SU-DHL-6 (cell line): Measurements from ENCODE around the gene DNAH14.

ENCODE experiments used
- EZH2phosphoT487 ChIP-seq: fragments of 200-600 bp; sonication (generic), shearing (Covaris generic); conservative IDR thresholded peaks from 2 replicates; pipeline ENCODE4 v1.6.1; 2018; ENCODE audit warnings: mild to moderate bottlenecking, antibody characterized with exemption, low read length, moderate library complexity, mixed read lengths
- TF ChIP-seq, protein P1 (sequence below): fragments of 200-600 bp; sonication (generic); IDR thresholded peaks from one replicate; pipeline ENCODE4 v1.5.1; 2017; ENCODE audit warnings: antibody characterized with exemption, mild to moderate bottlenecking, low read length, moderate library complexity; ENCODE audit not compliant: insufficient read depth, poor library complexity, severe bottlenecking

DNA sequence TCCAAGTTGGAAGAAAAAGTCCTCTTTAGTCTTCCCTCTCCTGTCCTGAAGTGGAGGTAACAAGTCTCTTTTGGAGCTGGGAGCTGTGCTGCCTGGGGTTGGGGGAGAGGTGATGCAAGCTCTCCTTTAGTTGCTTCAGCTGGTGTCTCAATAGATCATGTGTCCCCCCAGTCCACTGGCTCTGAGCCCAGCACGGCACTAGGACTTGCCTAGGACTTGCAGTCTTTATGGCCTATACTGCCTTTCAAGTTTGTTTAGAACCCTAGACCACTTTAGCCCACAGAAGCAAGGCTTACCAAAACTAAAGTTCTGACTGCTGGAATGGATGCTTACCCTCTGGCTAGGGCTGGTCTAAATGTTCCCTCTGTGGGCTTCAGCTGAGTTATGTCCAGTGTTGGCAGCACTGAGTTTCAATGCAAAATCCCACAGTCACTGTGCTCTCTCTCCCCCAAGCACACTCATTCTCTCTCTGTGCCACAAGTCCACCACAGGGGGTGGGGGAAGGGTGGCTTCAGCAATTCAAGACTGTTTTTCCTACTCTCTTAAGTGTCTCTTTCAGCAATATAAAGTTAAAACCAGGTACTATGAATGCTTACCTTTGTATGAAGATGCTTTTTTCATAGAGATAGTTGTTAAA is 185.0 kb downstream of the DNAH14 start:
- TF ChIP-seq, protein P1, sequence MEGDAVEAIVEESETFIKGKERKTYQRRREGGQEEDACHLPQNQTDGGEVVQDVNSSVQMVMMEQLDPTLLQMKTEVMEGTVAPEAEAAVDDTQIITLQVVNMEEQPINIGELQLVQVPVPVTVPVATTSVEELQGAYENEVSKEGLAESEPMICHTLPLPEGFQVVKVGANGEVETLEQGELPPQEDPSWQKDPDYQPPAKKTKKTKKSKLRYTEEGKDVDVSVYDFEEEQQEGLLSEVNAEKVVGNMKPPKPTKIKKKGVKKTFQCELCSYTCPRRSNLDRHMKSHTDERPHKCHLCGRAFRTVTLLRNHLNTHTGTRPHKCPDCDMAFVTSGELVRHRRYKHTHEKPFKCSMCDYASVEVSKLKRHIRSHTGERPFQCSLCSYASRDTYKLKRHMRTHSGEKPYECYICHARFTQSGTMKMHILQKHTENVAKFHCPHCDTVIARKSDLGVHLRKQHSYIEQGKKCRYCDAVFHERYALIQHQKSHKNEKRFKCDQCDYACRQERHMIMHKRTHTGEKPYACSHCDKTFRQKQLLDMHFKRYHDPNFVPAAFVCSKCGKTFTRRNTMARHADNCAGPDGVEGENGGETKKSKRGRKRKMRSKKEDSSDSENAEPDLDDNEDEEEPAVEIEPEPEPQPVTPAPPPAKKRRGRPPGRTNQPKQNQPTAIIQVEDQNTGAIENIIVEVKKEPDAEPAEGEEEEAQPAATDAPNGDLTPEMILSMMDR = no peak
- TF ChIP-seq EZH2phosphoT487 = no peak
